HG03439 (cell line): ENCODE data around the gene RASSF1.

ENCODE experiments used
- ATAC-seq: cut with Tn5 transposase; IDR thresholded peaks from one replicate; pipeline ENCODE4 v1.9.1; 2021; ENCODE audit warnings: mild to moderate bottlenecking, moderate library complexity; ENCODE audit not compliant: unreplicated experiment

RASSF1 gene

DNA sequence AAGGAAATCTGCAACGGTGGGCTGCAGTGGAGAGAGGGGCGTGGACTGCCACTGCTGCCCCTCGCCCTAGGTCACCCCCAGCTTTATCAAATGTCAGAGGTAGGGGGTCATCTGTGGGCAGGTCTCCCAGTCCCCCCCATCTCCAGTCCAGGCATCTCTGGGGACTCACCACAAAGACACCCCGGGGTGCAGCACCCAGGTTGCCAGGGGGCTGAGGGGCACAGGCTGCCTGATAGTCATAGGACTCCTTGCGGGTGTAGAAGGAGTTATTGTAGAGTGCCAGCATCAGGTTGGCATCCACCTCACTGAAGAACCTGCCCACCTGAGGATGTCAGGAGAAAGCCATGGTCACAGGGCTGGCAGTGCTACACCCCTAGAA lies 25.2 kb upstream of the RASSF1 start:
- ATAC-seq: no peak

DNA sequence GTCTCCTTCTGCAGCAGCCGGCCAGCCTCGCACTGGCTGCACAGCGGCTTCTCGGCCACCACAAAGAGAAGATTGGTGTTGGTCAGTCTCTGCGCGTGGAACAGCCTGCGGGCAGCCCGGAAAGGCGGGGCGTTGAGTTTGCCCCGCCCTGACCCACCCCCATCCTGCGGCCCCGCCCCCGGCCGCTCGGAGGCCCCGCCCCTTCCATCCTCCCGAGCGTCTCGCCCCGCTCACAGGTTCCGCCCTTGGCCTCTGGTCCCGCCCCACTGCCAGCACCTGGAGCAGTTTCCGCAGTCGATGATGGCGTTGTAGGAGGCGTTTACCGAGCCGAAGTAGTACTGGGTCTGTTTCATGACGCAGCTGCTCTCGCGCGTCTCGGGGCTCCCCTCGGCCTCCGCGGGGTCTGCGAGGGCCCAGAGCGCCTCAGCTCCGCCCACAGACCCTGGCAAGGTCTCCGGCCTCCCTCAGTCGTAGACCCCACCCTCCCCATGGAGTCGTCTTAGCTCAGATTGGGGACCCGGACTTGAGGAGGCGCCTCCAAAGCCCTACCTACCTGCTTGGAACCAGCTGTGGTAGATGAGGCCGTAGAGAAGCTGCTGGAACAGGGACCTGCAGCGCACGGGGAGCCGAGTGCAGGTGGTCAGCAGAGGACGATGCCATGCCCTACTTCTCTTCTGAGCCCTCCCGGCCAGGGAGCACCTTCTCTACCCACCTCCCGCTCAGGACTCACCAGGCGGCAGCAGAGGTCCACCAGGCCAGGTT lies 24.6 kb upstream of the RASSF1 start:
- ATAC-seq: peak; percentile 94

GRCh38 chr3:50364573-50365079 lies 24.0 kb upstream of the RASSF1 start:
- peak; percentile 6 for ATAC-seq

DNA sequence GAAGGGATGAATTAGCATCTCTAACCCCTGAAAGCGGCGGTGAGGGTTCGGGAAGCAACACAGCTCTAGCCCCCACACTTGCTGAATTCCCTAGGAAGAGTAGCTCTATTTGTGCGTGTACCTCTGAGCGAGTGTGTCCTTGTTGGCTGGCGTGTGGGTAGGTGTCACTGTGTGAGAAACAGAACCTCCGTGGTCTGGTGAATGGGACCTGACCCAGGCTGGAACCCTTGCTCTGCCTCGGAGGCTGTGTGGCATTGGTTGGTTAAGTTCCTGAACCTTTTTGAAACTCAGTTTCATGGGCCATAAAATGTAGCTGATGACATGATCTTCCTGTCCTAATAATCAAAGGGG lies 19.1 kb upstream of the RASSF1 start:
- peak; percentile 11 for ATAC-seq

DNA sequence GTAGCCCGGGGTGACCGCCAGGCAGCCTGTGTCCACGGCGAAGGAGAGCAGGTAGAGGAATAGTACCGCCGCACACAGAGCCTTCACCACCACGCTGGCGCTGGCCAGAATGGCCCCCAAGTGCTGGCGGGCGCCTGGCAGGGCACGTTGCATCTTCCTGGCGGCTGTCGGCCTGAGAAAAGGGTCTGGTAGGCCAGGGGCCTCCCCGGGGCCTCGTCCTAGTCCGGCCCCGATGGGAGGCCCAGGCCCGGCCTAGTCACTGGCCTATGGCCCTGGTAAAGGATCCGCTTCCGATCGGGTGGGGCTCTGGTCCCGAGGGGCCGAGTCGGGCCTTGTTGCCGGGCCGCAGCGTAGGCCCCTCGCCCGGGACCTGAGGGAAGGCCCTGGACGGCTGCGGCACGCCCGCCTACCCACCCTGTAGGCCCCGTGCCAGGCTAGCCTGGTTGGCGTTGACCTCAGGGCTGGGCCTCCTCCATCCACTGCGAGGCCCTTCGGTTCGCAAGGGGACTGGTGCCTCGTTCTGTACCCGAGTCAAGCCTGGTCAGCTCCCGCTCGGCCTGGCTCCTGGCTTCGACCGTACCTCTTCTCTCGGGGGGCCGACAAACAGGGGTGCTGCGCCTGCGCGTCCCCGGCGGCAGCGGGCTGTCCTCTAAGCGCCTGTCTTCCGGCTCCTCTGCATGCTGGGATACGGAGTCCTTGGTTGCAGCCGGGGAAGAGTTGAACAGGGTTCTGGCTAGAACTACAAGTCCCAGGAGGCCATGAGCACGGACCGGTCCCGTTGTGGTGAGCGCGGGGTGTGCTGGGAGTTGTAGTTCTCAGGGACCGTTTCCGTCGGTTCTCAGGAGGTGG lies 18.5 kb upstream of the RASSF1 start, which contains the start of gene TMEM115:
TSS of gene TMEM115 (minus strand) at position 611 of the 849 bp plus-strand sequence. CDS start at position 153, 458 bp downstream.
- ATAC-seq: peak; percentile 95

GRCh38 chr3:50358355-50358910 lies 17.8 kb upstream of the RASSF1 start:
- ATAC-seq: no peak

DNA sequence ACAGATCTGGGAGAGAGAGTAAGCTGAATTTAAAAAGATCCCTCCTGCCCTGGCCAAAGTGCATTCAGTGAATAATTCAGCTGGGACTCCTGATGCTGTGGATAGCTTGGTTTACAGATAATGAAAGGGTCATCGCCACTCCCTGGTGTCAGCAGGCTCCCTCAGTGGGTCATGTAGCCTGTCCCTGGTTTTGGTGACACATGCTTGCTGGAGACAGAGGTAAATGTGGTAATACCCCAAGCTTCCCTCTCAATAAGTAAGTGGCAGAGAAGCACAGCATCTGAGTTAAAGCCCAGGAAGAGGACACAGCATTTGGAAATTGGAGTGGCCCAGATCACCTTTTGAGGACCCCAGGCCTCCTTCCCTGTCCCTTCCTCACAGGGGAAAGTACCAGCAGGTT lies 16.8 kb upstream of the RASSF1 start:
- ATAC-seq: no peak

DNA sequence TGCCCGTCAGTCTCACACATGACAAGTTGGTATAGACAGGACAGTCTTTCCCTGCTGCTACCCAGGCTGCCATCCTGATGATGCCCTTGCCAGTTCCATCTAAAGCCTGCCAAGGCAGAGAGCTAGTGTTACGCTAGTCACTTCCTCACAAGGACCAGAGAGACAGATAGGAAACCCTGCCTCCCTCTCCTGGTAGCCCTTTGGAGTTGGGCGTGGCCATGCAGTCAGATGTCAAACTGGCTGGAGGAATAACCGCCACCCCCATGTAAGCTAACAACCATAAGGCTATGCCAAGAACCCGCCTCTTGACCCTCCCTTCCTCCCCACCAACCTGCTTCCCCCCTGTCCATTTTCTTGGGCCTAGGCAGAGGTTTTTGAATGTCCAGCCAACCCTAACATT lies 15.9 kb upstream of the RASSF1 start:
- no peak for ATAC-seq

DNA sequence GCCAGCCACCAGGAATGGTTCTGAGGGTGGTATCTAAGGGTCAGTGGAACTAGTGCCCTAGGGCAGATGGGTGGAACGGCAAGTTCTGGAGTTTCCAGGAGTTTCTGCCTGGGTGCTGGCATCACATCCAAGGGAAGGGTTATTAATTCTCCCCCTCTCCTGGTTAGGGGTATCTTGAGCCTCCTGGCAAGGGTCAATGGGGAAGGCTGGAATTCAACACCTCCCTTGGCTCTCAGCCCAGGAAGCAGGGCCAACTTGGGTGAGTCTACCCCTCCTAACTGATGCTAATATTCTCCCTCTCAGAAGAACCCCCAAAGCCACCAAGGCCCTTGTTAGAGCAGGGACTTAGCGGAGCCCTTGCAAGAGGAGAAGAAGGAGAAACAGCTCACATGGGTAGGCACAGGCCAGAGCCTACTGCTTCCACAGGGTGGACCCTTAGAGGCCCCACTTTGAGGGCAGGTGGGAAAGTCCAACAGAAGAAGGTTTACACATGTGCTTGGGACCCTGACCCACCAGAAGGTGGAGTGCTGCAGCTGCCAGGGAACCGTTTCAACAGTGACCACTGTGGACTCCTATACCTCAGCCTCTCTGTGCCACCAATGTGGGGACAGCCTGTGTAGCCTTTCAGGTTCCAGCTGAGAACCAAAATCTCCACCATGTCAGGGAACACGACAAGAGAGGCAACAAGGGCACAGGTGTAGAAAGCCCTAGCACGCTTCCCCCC lies 15.4 kb upstream of the RASSF1 start:
- no peak for ATAC-seq

GRCh38 chr3:50354850-50355249 lies 14.2 kb upstream of the RASSF1 start:
- ATAC-seq: no peak

- no peak for ATAC-seq
These were observed 13.6 kb upstream of the RASSF1 start for GRCh38 chr3:50354186-50354764.

- no peak for ATAC-seq
These were observed 12.8 kb upstream of the RASSF1 start for GRCh38 chr3:50353245-50354004.

GRCh38 chr3:50352781-50353180 lies 12.1 kb upstream of the RASSF1 start:
- no peak for ATAC-seq

GRCh38 chr3:50351323-50351697 lies 10.7 kb upstream of the RASSF1 start:
- ATAC-seq: no peak

DNA sequence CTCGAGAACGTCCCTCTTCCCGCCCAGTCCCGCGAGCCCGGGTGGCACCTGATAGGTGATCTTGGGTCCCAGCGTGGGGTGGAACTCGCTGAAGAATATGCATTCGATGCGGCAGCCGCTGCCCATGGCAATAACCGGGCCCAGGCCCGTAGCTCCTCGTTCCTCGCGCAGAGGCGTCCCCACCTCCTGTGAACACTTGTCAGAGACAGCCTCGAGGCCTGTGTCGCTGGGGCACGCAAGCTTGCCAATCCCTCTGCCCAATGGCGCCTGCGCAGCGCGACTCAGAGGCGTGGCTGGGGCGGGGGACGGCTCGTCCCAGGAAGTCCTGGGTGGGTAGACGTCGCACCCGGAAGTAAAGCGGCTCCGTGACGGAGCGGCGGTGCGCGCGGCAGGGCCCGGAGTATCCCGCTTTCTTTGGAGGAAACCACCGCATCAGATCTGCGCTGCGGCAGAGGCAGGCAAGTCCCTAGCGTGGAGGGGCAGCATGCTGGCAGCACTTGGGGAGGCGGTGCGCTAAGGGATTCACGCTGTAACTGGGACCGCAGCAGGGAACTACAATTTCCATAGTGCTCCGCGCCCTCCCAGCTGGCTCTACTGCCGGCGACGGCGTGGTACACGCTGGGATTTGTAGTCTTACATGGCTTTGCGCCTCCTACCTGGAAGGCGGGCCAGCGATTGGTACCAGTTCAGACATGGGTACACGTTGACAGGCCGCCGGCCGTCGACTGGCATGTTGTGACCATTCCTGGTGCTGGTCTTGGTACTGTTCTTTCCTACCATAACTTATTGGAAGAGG lies 10.1 kb upstream of the RASSF1 start, which contains the start of the genes CYB561D2 and NPRL2:
TSS of gene CYB561D2 (plus strand) at position 336 of the 796 bp plus-strand sequence. CDS start 572 bp downstream, outside the sequence.
TSS of gene NPRL2 (minus strand) at position 249 of the 796 bp plus-strand sequence. CDS start at position 126, 123 bp downstream.
- ATAC-seq: peak; percentile 73

- ATAC-seq: no peak
These were observed 9.5 kb upstream of the RASSF1 start for GRCh38 chr3:50350213-50350526.

DNA sequence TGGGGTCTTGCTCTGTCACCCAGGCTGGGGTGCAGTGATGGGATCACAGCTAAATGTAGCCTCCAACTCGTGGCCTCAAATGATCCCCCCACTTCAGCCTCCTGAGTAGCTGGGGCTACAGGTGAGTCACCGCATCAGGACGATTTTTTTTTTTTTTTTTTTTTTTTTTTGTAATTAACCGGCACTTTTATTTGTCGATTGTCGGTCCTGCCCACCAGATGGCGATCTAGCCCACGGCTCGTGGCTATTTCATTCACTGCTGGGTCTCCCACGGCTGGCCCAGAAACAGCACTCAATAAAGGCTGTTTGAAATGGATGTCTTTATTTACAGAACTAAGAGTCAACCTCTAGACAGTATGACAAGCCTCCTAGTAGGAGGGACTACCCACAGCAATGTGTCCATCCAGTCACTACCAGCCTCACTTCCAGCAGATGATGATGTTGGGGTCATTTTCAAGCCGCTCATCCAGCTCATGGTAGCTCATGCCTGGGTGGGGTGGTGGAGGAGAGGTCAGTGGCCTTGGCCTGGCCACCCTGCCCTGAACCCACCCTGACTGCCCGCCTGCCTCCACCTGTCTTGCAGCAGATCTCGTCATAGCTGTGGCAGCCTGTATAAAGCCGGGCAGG lies 6.7 kb upstream of the RASSF1 start:
- ATAC-seq: no peak

DNA sequence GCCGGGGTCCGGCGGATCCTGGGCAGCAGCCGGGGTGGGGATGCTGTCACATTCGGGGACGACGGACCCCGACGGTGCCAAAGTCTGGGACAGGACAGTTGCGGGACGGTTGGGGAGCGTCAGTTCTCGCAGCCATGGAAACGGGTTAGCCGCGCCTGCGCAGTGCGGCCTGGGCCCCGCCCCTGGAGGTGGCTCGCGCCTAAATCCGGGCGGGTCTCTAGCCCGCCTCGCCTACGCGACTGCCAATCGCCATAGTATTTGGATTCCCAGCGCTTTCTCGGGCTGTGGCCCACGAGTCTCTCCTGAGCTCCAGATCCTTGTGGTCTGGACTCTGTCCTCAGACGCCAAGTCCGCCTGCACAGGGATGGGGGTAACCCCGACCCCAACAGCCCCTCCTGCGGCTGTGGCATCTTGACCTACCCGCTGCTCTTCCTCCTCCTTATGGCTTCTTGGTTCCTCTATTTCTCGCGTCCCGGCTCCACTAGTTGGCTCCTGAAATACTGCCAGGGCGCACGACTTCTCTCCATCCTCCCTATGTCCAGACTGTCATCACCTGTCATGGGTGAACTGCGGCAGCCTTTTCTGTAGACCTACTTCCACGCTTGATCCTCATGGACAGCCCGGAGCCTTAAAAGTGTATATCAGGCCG lies 5.1 kb upstream of the RASSF1 start, which contains the start of gene ZMYND10:
TSS of gene ZMYND10 (minus strand) at position 147 of the 649 bp plus-strand sequence. CDS start 153 bp downstream, outside the sequence.
- no peak for ATAC-seq
